Measurements from ENCODE around the gene KCNMA1. TPM values are rescaled to one million over a fixed set of nuclear protein-coding genes. Genes with fewer than 3 reads are reported as not detected.

Gene KCNMA1
- total RNA-seq, 3 donors from 2014 or later = 13.6 to 37.8 (median 15.1) TPM

GRCh38 chr10:77474939-77475338 lies 162.7 kb downstream of the KCNMA1 start:
- H3K4me3 ChIP-seq = no peak overlapping the region
- DNase-seq (ENCODE audit: low spot score in 2 of 2) = no peak
- H3K4me1 ChIP-seq = no peaks in the 10 kb centered on the region
- H3K27me3 ChIP-seq = no peaks in the 10 kb centered on the region
- no peaks in the 10 kb centered on the region for H3K9me3 ChIP-seq
- no peak for TF ChIP-seq CTCF (IDR thresholded peaks at IDR 0.05)
- no peak for TF ChIP-seq POLR2AphosphoS5 (IDR thresholded peaks at IDR 0.05)
- TF ChIP-seq POLR2A (IDR thresholded peaks at IDR 0.05) = no peak
- no peak overlapping the region for H3K27ac ChIP-seq
- no peaks in the 10 kb centered on the region for H3K36me3 ChIP-seq
- intact Hi-C loops (cut with DNase I; ENCODE audit: low total_unique reads) = no loop called here

GRCh38 chr10:77474386-77474785 lies 163.2 kb downstream of the KCNMA1 start:
- Histone ChIP-seq H3K4me3 (no peak overlapping the region), H3K36me3 (no peaks in the 10 kb centered on the region), H3K4me1 (no peaks in the 10 kb centered on the region), H3K27ac (no peak overlapping the region), H3K27me3 (no peaks in the 10 kb centered on the region), H3K9me3 (no peaks in the 10 kb centered on the region)
- TF ChIP-seq POLR2AphosphoS5 (IDR thresholded peaks at IDR 0.05) (no peak), POLR2A (IDR thresholded peaks at IDR 0.05) (no peak), CTCF (IDR thresholded peaks at IDR 0.05) (no peak)
- no peak for DNase-seq (ENCODE audit: low spot score in 2 of 2)
- intact Hi-C loops (cut with DNase I; ENCODE audit: low total_unique reads) = no loop called here

GRCh38 chr10:77472146-77472545 lies 165.5 kb downstream of the KCNMA1 start:
- H3K9me3 ChIP-seq = no peaks in the 10 kb centered on the region
- TF ChIP-seq POLR2AphosphoS5 (IDR thresholded peaks at IDR 0.05) (no peak), CTCF (IDR thresholded peaks at IDR 0.05) (no peak), POLR2A (IDR thresholded peaks at IDR 0.05) (no peak)
- no peak for DNase-seq (ENCODE audit: low spot score in 2 of 2)
- no peaks in the 10 kb centered on the region for H3K4me1 ChIP-seq
- H3K36me3 ChIP-seq = no peaks in the 10 kb centered on the region
- H3K4me3 ChIP-seq = no peak overlapping the region
- H3K27ac ChIP-seq = no peak overlapping the region
- intact Hi-C loops (cut with DNase I; ENCODE audit: low total_unique reads) = no loop called here
- H3K27me3 ChIP-seq = no peaks in the 10 kb centered on the region

- DNase-seq (ENCODE audit: low spot score in 2 of 2) = no peak
- TF ChIP-seq CTCF (IDR thresholded peaks at IDR 0.05) = no peak
- Histone ChIP-seq H3K27me3 (no peaks in the 10 kb centered on the region), H3K36me3 (no peaks in the 10 kb centered on the region), H3K4me3 (no peak overlapping the region), H3K9me3 (no peaks in the 10 kb centered on the region), H3K27ac (no peak overlapping the region), H3K4me1 (no peaks in the 10 kb centered on the region)
- intact Hi-C loops (cut with DNase I; ENCODE audit: low total_unique reads) = no loop called here
Measured at GRCh38 chr10:77471069-77471536, 166.5 kb downstream of the KCNMA1 start.

GRCh38 chr10:77467422-77467963 lies 170.1 kb downstream of the KCNMA1 start:
- no peaks in the 10 kb centered on the region for H3K4me1 ChIP-seq
- intact Hi-C loops (cut with DNase I; ENCODE audit: low total_unique reads) = no loop called here

More at GRCh38 chr10:77467422-77467963, 170.1 kb downstream of the KCNMA1 start:
- Histone ChIP-seq H3K36me3 (no peaks in the 10 kb centered on the region), H3K9me3 (no peaks in the 10 kb centered on the region), H3K27ac (no peak overlapping the region), H3K4me3 (no peak overlapping the region), H3K27me3 (no peaks in the 10 kb centered on the region)
- DNase-seq (ENCODE audit: low spot score in 2 of 2) = no peak
- TF ChIP-seq POLR2A (IDR thresholded peaks at IDR 0.05) (no peak), POLR2AphosphoS5 (IDR thresholded peaks at IDR 0.05) (no peak), CTCF (IDR thresholded peaks at IDR 0.05) (no peak)
